HG02610 (cell line): ENCODE measurements around the gene BEST3.

ENCODE experiments used
- ATAC-seq: cut with Tn5 transposase; IDR thresholded peaks from one replicate; pipeline ENCODE4 v1.9.1; 2021; ENCODE audit warnings: mild to moderate bottlenecking, moderate library complexity; ENCODE audit not compliant: unreplicated experiment

Gene BEST3

GRCh38 chr12:69698769-69699540 is at the start of gene BEST3:
TSS of gene BEST3 (minus strand) at chr12:69699303. CDS start at chr12:69697798, 1,505 bp downstream.
- no peak for ATAC-seq

- no peak for ATAC-seq
Observed at GRCh38 chr12:69744109-69744508, 45.0 kb upstream of the BEST3 start.

GRCh38 chr12:69739287-69740191 is 40.4 kb upstream of the BEST3 start:
- peak; percentile 44 for ATAC-seq

- ATAC-seq: peak; percentile 85
Observed at GRCh38 chr12:69738351-69739286, 39.5 kb upstream of the BEST3 start, which contains the start of gene RAB3IP. TSS of gene RAB3IP (plus strand) at chr12:69738860. CDS start at chr12:69755409, 16,549 bp downstream.

- ATAC-seq: no peak
Observed at GRCh38 chr12:69733638-69734037, 34.5 kb upstream of the BEST3 start.

- ATAC-seq: no peak
Observed at GRCh38 chr12:69732088-69732487, 33.0 kb upstream of the BEST3 start.

- no peak for ATAC-seq
Observed at GRCh38 chr12:69726922-69727321, 27.8 kb upstream of the BEST3 start.

GRCh38 chr12:69720750-69721149 is 21.6 kb upstream of the BEST3 start:
- no peak for ATAC-seq

- no peak for ATAC-seq
Observed at GRCh38 chr12:69719336-69720316, 20.5 kb upstream of the BEST3 start.

GRCh38 chr12:69714542-69714941 is 15.4 kb upstream of the BEST3 start:
- ATAC-seq: no peak

- no peak for ATAC-seq
Observed at GRCh38 chr12:69712826-69713225, 13.7 kb upstream of the BEST3 start.

- no peak for ATAC-seq
Observed at GRCh38 chr12:69708649-69709048, 9.5 kb upstream of the BEST3 start.

- no peak for ATAC-seq
Observed at GRCh38 chr12:69704357-69704756, 5.3 kb upstream of the BEST3 start.

GRCh38 chr12:69703146-69703642 is 4.1 kb upstream of the BEST3 start:
- ATAC-seq: no peak

GRCh38 chr12:69701826-69702225 is 2.7 kb upstream of the BEST3 start:
- ATAC-seq: no peak

GRCh38 chr12:69698054-69698453 is 1.0 kb downstream of the BEST3 start:
- ATAC-seq: no peak

GRCh38 chr12:69694123-69694522 is 5.0 kb downstream of the BEST3 start:
- no peak for ATAC-seq

GRCh38 chr12:69689638-69690037 is 9.5 kb downstream of the BEST3 start:
- ATAC-seq: no peak
